ENCODE data around the gene TERB1. TPM values are rescaled to one million over a fixed set of nuclear protein-coding genes. Genes with fewer than 3 reads are reported as not detected.

Gene TERB1
- polyA plus RNA-seq, 1 donor from 2014 or later, result 0.38 TPM

- no peaks in the 10 kb centered on the region for H3F3A ChIP-seq (ENCODE audit: insufficient read depth, low read length, poor library complexity, severe bottlenecking)
Measured at GRCh38 chr16:66741169-66741900, 60.0 kb downstream of the TERB1 start.

GRCh38 chr16:66740533-66740932, 60.9 kb downstream of the TERB1 start:
- peaks cover 4% of the 10 kb centered on the region for H3K36me3 ChIP-seq (ENCODE audit: insufficient read depth, low read length)
- no peak for TF ChIP-seq TAF1 (IDR thresholded peaks at IDR 0.05; ENCODE audit: low read depth)
- no peak for TF ChIP-seq POLR2AphosphoS5 (IDR thresholded peaks at IDR 0.05)
- no peak for TF ChIP-seq SMC3 (conservative IDR thresholded peaks at IDR 0.05; ENCODE audit: poor library complexity)
- TF ChIP-seq MXI1 (conservative IDR thresholded peaks at IDR 0.05; ENCODE audit: poor library complexity, severe bottlenecking), result no peak
- TF ChIP-seq REST (IDR thresholded peaks at IDR 0.05; ENCODE audit: borderline replicate concordance), result no peak
- no peak for TF ChIP-seq EZH2 (IDR thresholded peaks at IDR 0.05; ENCODE audit: borderline replicate concordance, insufficient read depth, low read length, poor library complexity, severe bottlenecking)
- TF ChIP-seq EP300 (conservative IDR thresholded peaks at IDR 0.05; ENCODE audit: poor library complexity, severe bottlenecking), result no peak
- no peak for TF ChIP-seq RAD21 (conservative IDR thresholded peaks at IDR 0.05)
- no peak for TF ChIP-seq CTCF (IDR thresholded peaks at IDR 0.05; ENCODE audit: poor library complexity, severe bottlenecking)
- no peak overlapping the region for H3K9ac ChIP-seq (ENCODE audit: low read length)
- no peak overlapping the region for H2AFZ ChIP-seq (ENCODE audit: low read depth, low read length)
- no peak overlapping the region for H3K27ac ChIP-seq (ENCODE audit: low read length)
- H3F3A ChIP-seq (ENCODE audit: insufficient read depth, low read length, poor library complexity, severe bottlenecking), result no peaks in the 10 kb centered on the region
- peaks cover 14% of the 10 kb centered on the region for H4K20me1 ChIP-seq (ENCODE audit: insufficient read depth)
- no peaks in the 10 kb centered on the region for H3K9me2 ChIP-seq (ENCODE audit: insufficient read depth, low read length)
- H3K27me3 ChIP-seq (ENCODE audit: insufficient read depth, low read depth, low read length), result no peaks in the 10 kb centered on the region
- no peaks in the 10 kb centered on the region for H3K9me3 ChIP-seq (ENCODE audit: low read length)
- no peak overlapping the region for H3K4me2 ChIP-seq (ENCODE audit: low read length)
- H3K79me2 ChIP-seq (replicated peaks; ENCODE audit: insufficient read depth, low read length), result peaks cover 42% of the 10 kb centered on the region
- no peak overlapping the region for H3K4me3 ChIP-seq (ENCODE audit: low read length)

More at GRCh38 chr16:66741169-66741900, 60.0 kb downstream of the TERB1 start:
- no peak for TF ChIP-seq TAF1 (IDR thresholded peaks at IDR 0.05; ENCODE audit: low read depth)
- no peak for TF ChIP-seq EZH2 (IDR thresholded peaks at IDR 0.05; ENCODE audit: borderline replicate concordance, insufficient read depth, low read length, poor library complexity, severe bottlenecking)
- TF ChIP-seq SMC3 (conservative IDR thresholded peaks at IDR 0.05; ENCODE audit: poor library complexity), result no peak
- no peak for TF ChIP-seq RAD21 (conservative IDR thresholded peaks at IDR 0.05)
- no peak for TF ChIP-seq REST (IDR thresholded peaks at IDR 0.05; ENCODE audit: borderline replicate concordance)
- TF ChIP-seq POLR2AphosphoS5 (IDR thresholded peaks at IDR 0.05), result no peak
- Histone ChIP-seq H3K4me2 (ENCODE audit: low read length) (no peak overlapping the region), H4K20me1 (ENCODE audit: insufficient read depth) (peaks cover 14% of the 10 kb centered on the region), H2AFZ (ENCODE audit: low read depth, low read length) (no peak overlapping the region), H3K27me3 (ENCODE audit: insufficient read depth, low read depth, low read length) (no peaks in the 10 kb centered on the region), H3K9ac (ENCODE audit: low read length) (no peak overlapping the region), H3K27ac (ENCODE audit: low read length) (no peak overlapping the region), H3K9me2 (ENCODE audit: insufficient read depth, low read length) (no peaks in the 10 kb centered on the region), H3K4me3 (ENCODE audit: low read length) (no peak overlapping the region), H3K36me3 (ENCODE audit: insufficient read depth, low read length) (peaks cover 4% of the 10 kb centered on the region), H3K9me3 (ENCODE audit: low read length) (no peaks in the 10 kb centered on the region), H3K79me2 (replicated peaks; ENCODE audit: insufficient read depth, low read length) (peaks cover 50% of the 10 kb centered on the region)
